ENCODE measurements around the gene PIM1. TPM values are rescaled to one million over a fixed set of nuclear protein-coding genes. Genes with fewer than 3 reads are reported as not detected.
A peak's percentile ranks its signal among the peaks of the same experiment; 100 is the strongest.

The PIM1 gene
- total RNA-seq, 2 experiments from 2014 or later = 175 to 183 TPM

DNA sequence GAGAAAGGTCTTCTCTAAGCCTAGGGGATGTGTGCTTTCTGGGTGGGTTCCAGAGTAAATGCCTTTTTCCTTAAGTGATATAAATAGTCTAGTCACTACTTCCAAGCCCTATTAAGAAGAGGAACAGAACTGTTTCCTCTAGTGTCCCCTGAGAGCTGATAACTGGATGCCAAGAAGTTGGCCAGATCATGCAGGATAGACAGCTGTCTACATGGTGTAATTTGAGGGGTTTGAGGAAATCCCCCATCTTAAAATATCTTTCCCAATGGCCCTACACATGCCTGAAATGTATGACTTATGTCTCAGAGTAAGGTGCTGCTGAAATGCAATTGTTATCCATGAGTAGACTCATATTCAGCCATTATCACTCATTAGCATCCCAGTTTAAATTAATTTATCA lies 20.2 kb upstream of the PIM1 start:
- no peaks in the 10 kb centered on the region for H3K9me3 Mint-ChIP-seq
- Histone ChIP-seq H3K36me3 (ENCODE audit: insufficient read depth, low read length) (no peaks in the 10 kb centered on the region), H3K9me3 (ENCODE audit: control insufficient read depth in 1 of 2, insufficient read depth in 1 of 2, low read length in 2 of 2) (no peaks in the 10 kb centered on the region), H3K27ac (ENCODE audit: low read depth in 1 of 2, low read length in 2 of 2) (no peak overlapping the region), H3K4me3 (ENCODE audit: low read length) (no peak overlapping the region), H3K4me1 (ENCODE audit: insufficient read depth, low read length) (peaks cover under 1% of the 10 kb centered on the region), H3K27me3 (ENCODE audit: control insufficient read depth in 1 of 2, insufficient read depth in 2 of 2, low read length in 2 of 2) (no peaks in the 10 kb centered on the region)
- H3K4me1 Mint-ChIP-seq (ENCODE audit: low read depth) = no peaks in the 10 kb centered on the region
- no peaks in the 10 kb centered on the region for H3K36me3 Mint-ChIP-seq (ENCODE audit: low read depth)
- ChIA-PET CTCF (no interaction called here), POLR2A (no interaction called here)
- H3K4me3 Mint-ChIP-seq = no peak overlapping the region
- H3K27ac Mint-ChIP-seq = no peak overlapping the region
- intact Hi-C loops (cut with DNase I, micrococcal nuclease) = loop anchor here in 1 of 2 experiments (5.0 kb wide), 2 partner anchors 67 to 77 kb away; no protein-coding TSS in a partner anchor
- TF ChIP-seq, protein P1, sequence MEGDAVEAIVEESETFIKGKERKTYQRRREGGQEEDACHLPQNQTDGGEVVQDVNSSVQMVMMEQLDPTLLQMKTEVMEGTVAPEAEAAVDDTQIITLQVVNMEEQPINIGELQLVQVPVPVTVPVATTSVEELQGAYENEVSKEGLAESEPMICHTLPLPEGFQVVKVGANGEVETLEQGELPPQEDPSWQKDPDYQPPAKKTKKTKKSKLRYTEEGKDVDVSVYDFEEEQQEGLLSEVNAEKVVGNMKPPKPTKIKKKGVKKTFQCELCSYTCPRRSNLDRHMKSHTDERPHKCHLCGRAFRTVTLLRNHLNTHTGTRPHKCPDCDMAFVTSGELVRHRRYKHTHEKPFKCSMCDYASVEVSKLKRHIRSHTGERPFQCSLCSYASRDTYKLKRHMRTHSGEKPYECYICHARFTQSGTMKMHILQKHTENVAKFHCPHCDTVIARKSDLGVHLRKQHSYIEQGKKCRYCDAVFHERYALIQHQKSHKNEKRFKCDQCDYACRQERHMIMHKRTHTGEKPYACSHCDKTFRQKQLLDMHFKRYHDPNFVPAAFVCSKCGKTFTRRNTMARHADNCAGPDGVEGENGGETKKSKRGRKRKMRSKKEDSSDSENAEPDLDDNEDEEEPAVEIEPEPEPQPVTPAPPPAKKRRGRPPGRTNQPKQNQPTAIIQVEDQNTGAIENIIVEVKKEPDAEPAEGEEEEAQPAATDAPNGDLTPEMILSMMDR (IDR thresholded peaks at IDR 0.05) = no peak
- H3K27me3 Mint-ChIP-seq = no peaks in the 10 kb centered on the region
- ATAC-seq (ENCODE audit: poor library complexity) (no peak), DNase-seq (no peak)

DNA sequence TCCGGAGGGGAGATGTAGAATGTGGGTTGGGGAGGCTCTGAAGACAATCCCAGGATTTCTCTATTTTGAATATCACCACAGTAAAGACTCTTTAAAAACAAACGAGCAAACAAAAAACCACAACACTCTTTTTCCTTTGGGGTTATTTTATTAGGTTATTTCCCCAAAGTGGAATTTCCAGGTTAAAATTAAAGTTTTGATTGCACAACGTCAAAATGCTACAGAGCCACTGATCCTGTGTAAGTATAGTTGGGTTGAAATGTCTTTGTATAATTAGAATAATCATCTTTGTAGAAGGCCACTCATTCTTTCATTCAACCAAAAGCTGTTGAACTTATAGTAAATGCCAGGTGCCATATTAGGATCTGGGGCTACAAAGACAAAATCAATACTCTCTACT lies 19.6 kb upstream of the PIM1 start:
- POLR2A ChIA-PET = no interaction called here
- DNase-seq (no peak), ATAC-seq (ENCODE audit: poor library complexity) (no peak)
- TF ChIP-seq, protein P1 (IDR thresholded peaks at IDR 0.05) = no peak
- CTCF ChIA-PET = no interaction called here
- H3K27me3 Mint-ChIP-seq = no peaks in the 10 kb centered on the region
- Histone ChIP-seq H3K27me3 (ENCODE audit: control insufficient read depth in 1 of 2, insufficient read depth in 2 of 2, low read length in 2 of 2) (no peaks in the 10 kb centered on the region), H3K9me3 (ENCODE audit: control insufficient read depth in 1 of 2, insufficient read depth in 1 of 2, low read length in 2 of 2) (no peaks in the 10 kb centered on the region), H3K27ac (ENCODE audit: low read depth in 1 of 2, low read length in 2 of 2) (no peak overlapping the region), H3K4me3 (ENCODE audit: low read length) (no peak overlapping the region), H3K4me1 (ENCODE audit: insufficient read depth, low read length) (peaks cover 4% of the 10 kb centered on the region), H3K36me3 (ENCODE audit: insufficient read depth, low read length) (no peaks in the 10 kb centered on the region)
- H3K4me3 Mint-ChIP-seq = no peak overlapping the region
- no peak overlapping the region for H3K27ac Mint-ChIP-seq
- no peaks in the 10 kb centered on the region for H3K36me3 Mint-ChIP-seq (ENCODE audit: low read depth)
- intact Hi-C loops (cut with DNase I, micrococcal nuclease) = loop anchor here in 1 of 2 experiments (5.0 kb wide), 1 partner anchor 78 kb away; no protein-coding TSS in a partner anchor
- peaks cover 4% of the 10 kb centered on the region for H3K4me1 Mint-ChIP-seq (ENCODE audit: low read depth)
- no peaks in the 10 kb centered on the region for H3K9me3 Mint-ChIP-seq

DNA sequence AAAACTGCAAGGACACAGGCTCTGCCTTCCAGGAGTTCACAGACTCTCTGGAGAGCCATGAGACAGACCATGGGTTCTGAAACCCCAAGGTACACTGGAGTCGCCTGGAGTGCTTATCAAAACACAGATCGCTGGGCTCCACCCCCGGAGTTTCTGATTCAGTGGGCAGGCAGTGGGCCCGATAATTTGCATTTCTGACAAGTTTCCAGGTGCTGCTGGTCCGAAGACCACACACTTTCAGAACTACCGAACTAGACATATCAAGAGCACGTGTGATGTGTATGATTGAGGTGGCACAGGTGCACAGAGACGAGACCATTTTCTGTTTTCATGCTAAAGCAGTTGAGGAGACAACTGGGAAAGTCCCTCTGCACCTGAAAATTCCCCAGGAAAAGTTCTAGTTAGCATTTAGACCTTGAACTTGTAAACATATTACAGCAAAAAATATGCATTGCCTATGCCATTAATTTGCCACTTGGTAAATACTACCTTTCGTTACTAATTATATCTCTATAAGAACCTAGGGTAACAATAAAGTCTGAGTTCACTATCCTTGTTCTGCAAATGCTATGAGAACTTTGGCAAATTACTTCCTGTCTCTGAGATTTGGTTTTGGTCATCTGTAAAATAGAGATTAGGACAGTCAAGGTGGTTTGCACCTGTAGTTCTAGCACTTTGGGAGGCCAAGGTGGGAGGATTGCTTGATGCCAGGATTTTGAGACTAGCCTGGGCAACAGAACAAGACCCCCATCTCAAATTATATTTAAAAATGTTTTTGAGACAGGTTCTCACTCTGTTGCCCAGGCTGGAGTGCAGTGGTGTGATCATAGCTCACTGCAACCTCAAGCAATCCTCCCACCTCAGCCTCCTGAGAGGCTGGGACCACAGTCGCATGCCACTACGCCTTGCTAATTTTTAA lies 14.3 kb upstream of the PIM1 start:
- Mint-ChIP-seq H3K9me3 (no peaks in the 10 kb centered on the region), H3K36me3 (ENCODE audit: low read depth) (no peaks in the 10 kb centered on the region), H3K27me3 (no peaks in the 10 kb centered on the region), H3K27ac (peak overlapping the region; percentile 47), H3K4me3 (peak overlapping the region; percentile 45), H3K4me1 (ENCODE audit: low read depth) (peaks cover 12% of the 10 kb centered on the region)
- H3K27me3 ChIP-seq (ENCODE audit: control insufficient read depth in 1 of 2, insufficient read depth in 2 of 2, low read length in 2 of 2) = no peaks in the 10 kb centered on the region
- peak in 4 of 14 experiments; percentile 42 to 80 (median 60) for DNase-seq
- H3K9me3 ChIP-seq (ENCODE audit: control insufficient read depth in 1 of 2, insufficient read depth in 1 of 2, low read length in 2 of 2) = no peaks in the 10 kb centered on the region
- TF ChIP-seq, protein P1 (IDR thresholded peaks at IDR 0.05) = no peak
- peak overlapping the region in 1 of 2 donors; percentile 25 for H3K27ac ChIP-seq (ENCODE audit: low read depth in 1 of 2, low read length in 2 of 2)
- intact Hi-C loops (cut with DNase I, micrococcal nuclease) = no loop called here
- no peak overlapping the region for H3K4me3 ChIP-seq (ENCODE audit: low read length)
- POLR2A ChIA-PET = no interaction called here
- H3K36me3 ChIP-seq (ENCODE audit: insufficient read depth, low read length) = no peaks in the 10 kb centered on the region
- ATAC-seq (ENCODE audit: poor library complexity) = peak; percentile 49
- CTCF ChIA-PET = no interaction called here
- peaks cover 19% of the 10 kb centered on the region for H3K4me1 ChIP-seq (ENCODE audit: insufficient read depth, low read length)
